Mesodermal cell (in vitro differentiated cells): Measurements from ENCODE around the gene PAPPA.

Experiments
- H3K27ac ChIP-seq: 2 replicates; pipeline ENCODE4 v1.7.0; 2013; ENCODE audit warnings: mild to moderate bottlenecking, low read depth, low read length, moderate library complexity; ENCODE audit not compliant: severe bottlenecking
- H3K36me3 ChIP-seq: 2 replicates; pipeline ENCODE4 v1.7.1; 2013; ENCODE audit warnings: mild to moderate bottlenecking, low read length, moderate library complexity; ENCODE audit not compliant: control insufficient read depth, insufficient read depth
- H3K4me1 ChIP-seq: one replicate; pipeline ENCODE4 v1.7.1; 2013; ENCODE audit warnings: mild to moderate bottlenecking, low read length; ENCODE audit not compliant: insufficient read depth, control insufficient read depth, poor library complexity, severe bottlenecking
- H3K4me3 ChIP-seq: 2 replicates; pipeline ENCODE4 v1.7.0; 2013; ENCODE audit warnings: low read length, control low read depth, mild to moderate bottlenecking; ENCODE audit not compliant: insufficient read depth, poor library complexity, severe bottlenecking; ENCODE audit errors: extremely low read depth
- H3K9me3 ChIP-seq: 2 replicates; pipeline ENCODE4 v1.7.1; 2013; ENCODE audit warnings: mild to moderate bottlenecking, low read length, moderate library complexity; ENCODE audit not compliant: control insufficient read depth
- WGBS, 2 experiments: methylation state at CpG; one replicate each; pipeline ENCODE4 v1.1.5; 2013; ENCODE audit warnings: missing lambda C conversion rate in 2 of 2; ENCODE audit not compliant: insufficient coverage in 2 of 2; 5-methylcytosine and 5-hydroxymethylcytosine counted together

Gene PAPPA

GRCh38 chr9:116394894-116395698, 241.5 kb downstream of the PAPPA start:
- no peak overlapping the region for H3K27ac ChIP-seq
- 91 to 97% methylated on average over 4 to 5 of the region's 5 CpGs for WGBS, 2 experiments
- peaks cover 84% of the 10 kb centered on the region for H3K36me3 ChIP-seq
- H3K9me3 ChIP-seq, result no peaks in the 10 kb centered on the region
- H3K4me3 ChIP-seq, result no peak overlapping the region
- peaks cover 3% of the 10 kb centered on the region for H3K4me1 ChIP-seq

- H3K36me3 ChIP-seq, result peaks cover 87% of the 10 kb centered on the region
- H3K27ac ChIP-seq, result no peak overlapping the region
- H3K4me1 ChIP-seq, result peaks cover 3% of the 10 kb centered on the region
- WGBS, 2 experiments, result 92 to 94% methylated on average over 2 of the region's 3 CpGs
- H3K9me3 ChIP-seq, result no peaks in the 10 kb centered on the region
- no peak overlapping the region for H3K4me3 ChIP-seq
Measured at GRCh38 chr9:116395699-116396037, 242.1 kb downstream of the PAPPA start.

GRCh38 chr9:116403171-116403570, 249.6 kb downstream of the PAPPA start:
- Histone ChIP-seq H3K4me1 (no peaks in the 10 kb centered on the region), H3K27ac (no peak overlapping the region), H3K4me3 (no peak overlapping the region), H3K9me3 (no peaks in the 10 kb centered on the region), H3K36me3 (peaks cover 23% of the 10 kb centered on the region)

- Histone ChIP-seq H3K9me3 (no peaks in the 10 kb centered on the region), H3K36me3 (peaks cover 12% of the 10 kb centered on the region), H3K27ac (no peak overlapping the region), H3K4me1 (no peaks in the 10 kb centered on the region), H3K4me3 (no peak overlapping the region)
- WGBS, 2 experiments, result 87 to 97% methylated on average over 3 of the region's 3 CpGs
Measured at GRCh38 chr9:116404228-116404627, 250.6 kb downstream of the PAPPA start.

GRCh38 chr9:116405321-116405720, 251.7 kb downstream of the PAPPA start:
- no peaks in the 10 kb centered on the region for H3K4me1 ChIP-seq
- H3K36me3 ChIP-seq, result peaks cover 6% of the 10 kb centered on the region
- no peak overlapping the region for H3K4me3 ChIP-seq
- H3K9me3 ChIP-seq, result no peaks in the 10 kb centered on the region
- H3K27ac ChIP-seq, result no peak overlapping the region
- 100% methylated on average over 1 of the region's 1 CpG; no CpG with 5 or more reads in 1 of the 2 experiments for WGBS, 2 experiments

- H3K4me3 ChIP-seq, result no peak overlapping the region
- H3K9me3 ChIP-seq, result no peaks in the 10 kb centered on the region
- H3K4me1 ChIP-seq, result no peaks in the 10 kb centered on the region
- no CpG with 5 or more reads among the region's 2 CpGs for WGBS, 2 experiments
- H3K27ac ChIP-seq, result no peak overlapping the region
- no peaks in the 10 kb centered on the region for H3K36me3 ChIP-seq
Measured at GRCh38 chr9:116406469-116406868, 252.9 kb downstream of the PAPPA start.

- Histone ChIP-seq H3K4me3 (no peak overlapping the region), H3K4me1 (no peaks in the 10 kb centered on the region), H3K27ac (no peak overlapping the region), H3K9me3 (no peaks in the 10 kb centered on the region), H3K36me3 (no peaks in the 10 kb centered on the region)
- WGBS, 2 experiments, result 91 to 100% methylated on average over 2 of the region's 2 CpGs
Measured at GRCh38 chr9:116409129-116409528, 255.5 kb downstream of the PAPPA start.

GRCh38 chr9:116409638-116410037, 256.0 kb downstream of the PAPPA start:
- Histone ChIP-seq H3K27ac (no peak overlapping the region), H3K4me3 (no peak overlapping the region), H3K9me3 (no peaks in the 10 kb centered on the region), H3K4me1 (no peaks in the 10 kb centered on the region), H3K36me3 (no peaks in the 10 kb centered on the region)
- WGBS, 2 experiments, result 72 to 78% methylated on average over 6 of the region's 6 CpGs

GRCh38 chr9:116411506-116411905, 257.9 kb downstream of the PAPPA start:
- 100% methylated on average over 1 of the region's 1 CpG; no CpG with 5 or more reads in 1 of the 2 experiments for WGBS, 2 experiments
- no peak overlapping the region for H3K4me3 ChIP-seq
- H3K9me3 ChIP-seq, result no peaks in the 10 kb centered on the region
- no peak overlapping the region for H3K27ac ChIP-seq
- H3K36me3 ChIP-seq, result no peaks in the 10 kb centered on the region
- no peaks in the 10 kb centered on the region for H3K4me1 ChIP-seq

- Histone ChIP-seq H3K9me3 (no peaks in the 10 kb centered on the region), H3K27ac (no peak overlapping the region), H3K4me3 (no peak overlapping the region), H3K36me3 (no peaks in the 10 kb centered on the region), H3K4me1 (no peaks in the 10 kb centered on the region)
- WGBS, 2 experiments, result 83 to 94% methylated on average over 2 of the region's 2 CpGs
Measured at GRCh38 chr9:116414374-116414773, 260.8 kb downstream of the PAPPA start.

GRCh38 chr9:116416421-116416820, 262.8 kb downstream of the PAPPA start:
- 100% methylated on average over 1 of the region's 1 CpG; no CpG with 5 or more reads in 1 of the 2 experiments for WGBS, 2 experiments
- Histone ChIP-seq H3K36me3 (no peaks in the 10 kb centered on the region), H3K9me3 (no peaks in the 10 kb centered on the region), H3K4me3 (no peak overlapping the region), H3K4me1 (no peaks in the 10 kb centered on the region), H3K27ac (no peak overlapping the region)
